GM03348 (cell line): ENCODE data around the gene SYP.
"Not testable (repeated sequence)": the region's sequence is repeated elsewhere in the genome, so short reads cannot be mapped to it uniquely, and the experiment has no call there.

ENCODE experiments used
- DNase-seq: peaks from one replicate; pipeline ENCODE4 v3.0.0; 2012; ENCODE audit warnings: low spot score

Gene SYP

DNA sequence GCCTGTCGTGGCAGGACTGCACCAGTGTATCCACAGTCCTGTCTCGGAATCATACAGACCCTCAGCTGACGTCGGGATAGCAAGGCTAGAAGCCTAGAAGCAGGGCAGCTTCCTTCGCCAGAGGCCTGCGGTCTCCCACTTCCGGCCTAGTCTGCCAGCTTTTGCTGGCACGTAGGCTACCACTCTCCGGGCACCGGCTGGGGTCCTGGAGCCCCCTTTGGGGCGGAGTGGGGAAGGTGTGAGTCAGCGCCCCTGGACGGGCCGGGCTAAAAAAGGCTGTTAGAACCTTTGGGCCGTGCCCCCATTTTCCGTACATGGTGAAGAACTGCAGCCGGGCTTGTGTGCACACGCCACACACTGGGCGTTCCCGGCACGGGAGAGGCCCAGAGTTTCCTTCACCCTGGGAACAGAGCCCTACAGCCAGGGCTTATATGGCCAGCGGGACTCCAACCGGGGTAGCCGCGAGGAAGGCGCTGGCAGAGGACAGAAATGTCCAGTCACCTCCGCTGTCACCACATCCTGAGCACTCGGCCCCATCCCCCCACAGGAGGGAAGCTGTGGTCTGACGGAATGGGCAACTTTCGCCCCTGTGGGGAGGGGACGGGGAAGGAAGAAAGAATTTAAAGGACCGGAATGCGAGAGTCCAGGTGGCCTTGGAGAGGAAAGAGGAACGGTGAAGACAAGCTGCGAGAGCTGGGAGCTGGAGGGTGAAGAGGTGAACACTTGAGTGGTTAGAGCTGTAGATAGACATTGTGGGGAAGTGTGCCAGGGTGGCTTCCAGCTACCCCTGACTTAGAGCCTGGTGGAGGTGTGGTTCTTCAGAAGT lies 32.9 kb downstream of the SYP start:
- no peak for DNase-seq

DNA sequence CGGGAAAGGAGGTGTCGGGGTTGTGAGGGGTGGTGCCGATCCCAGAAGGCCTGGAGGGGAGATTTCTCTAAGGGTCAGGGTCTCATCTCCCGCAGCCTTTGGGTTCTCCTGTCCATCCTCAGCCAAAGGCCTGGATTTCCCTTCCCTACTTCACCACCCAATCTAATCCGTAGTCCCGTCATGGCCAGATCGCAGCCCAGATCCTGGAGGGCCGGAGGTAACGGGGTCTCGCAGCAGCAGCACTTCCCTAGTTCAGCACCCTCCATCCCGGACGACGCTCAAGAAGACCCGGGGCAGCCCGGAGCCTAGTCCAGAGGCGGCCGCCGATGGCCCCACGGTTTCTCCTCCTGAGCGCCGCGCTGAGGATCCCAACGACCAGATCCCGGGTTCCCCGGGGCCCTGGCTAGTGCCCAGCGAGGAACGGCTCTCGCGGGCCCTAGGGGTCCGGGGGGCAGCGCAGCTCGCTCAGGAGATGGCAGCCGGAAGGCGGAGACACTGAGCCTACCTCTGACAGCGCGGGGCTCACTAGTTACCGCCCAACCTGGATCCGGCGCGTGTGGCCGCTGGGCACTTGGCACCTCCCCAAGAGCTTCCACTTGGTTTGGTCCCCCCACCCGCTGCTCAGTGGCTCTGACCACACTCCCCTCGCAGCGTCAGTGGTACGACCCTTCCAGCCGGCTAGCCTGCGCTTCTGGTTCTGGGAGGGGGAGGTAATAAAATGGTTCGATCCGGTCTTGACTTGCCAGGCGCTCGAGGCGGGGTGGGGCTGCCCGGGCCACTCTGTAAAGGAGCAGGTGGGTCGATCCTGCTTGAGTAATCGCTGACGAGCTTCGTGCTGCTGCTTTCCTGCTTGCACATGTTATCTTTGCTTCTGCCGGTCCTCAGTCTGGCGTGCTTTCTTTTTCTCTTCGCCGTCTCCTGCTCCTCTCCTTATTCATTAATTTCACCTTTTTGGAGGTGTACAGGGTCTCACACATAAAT lies 33.8 kb downstream of the SYP start:
- no peak for DNase-seq

GRCh38 chrX:49164589-49165360 lies 35.2 kb downstream of the SYP start:
- no peak for DNase-seq

- peak; percentile 87 for DNase-seq
These were observed 36.2 kb downstream of the SYP start for GRCh38 chrX:49163555-49164419.

DNA sequence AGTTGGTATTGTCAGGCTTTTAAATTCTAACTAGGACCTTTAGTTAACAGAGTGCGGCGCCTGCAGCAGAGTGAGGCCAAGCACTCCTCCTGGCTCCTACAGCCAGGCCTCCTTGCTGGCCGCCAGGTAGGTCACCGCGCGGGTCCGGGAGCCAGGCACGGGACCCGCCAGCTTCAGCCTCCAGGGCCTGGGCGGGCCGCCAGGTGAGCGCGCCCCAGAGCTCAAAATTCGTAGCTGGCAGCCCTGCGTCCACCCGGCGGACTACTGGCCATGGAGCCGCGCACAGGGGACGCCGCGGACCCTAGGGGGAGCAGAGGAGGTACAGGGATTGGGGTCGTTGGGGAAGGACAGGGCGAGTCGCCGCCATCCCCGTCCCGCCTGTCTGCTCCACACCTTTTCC lies 37.4 kb downstream of the SYP start, which contains the start of gene MAGIX:
MAGIX (plus strand) TSS at position 139 of the 400 bp plus-strand sequence; CDS start at position 271, 132 bp downstream.
- DNase-seq = no peak

- DNase-seq = no peak
These were observed 38.4 kb downstream of the SYP start for GRCh38 chrX:49161632-49162031.

DNA sequence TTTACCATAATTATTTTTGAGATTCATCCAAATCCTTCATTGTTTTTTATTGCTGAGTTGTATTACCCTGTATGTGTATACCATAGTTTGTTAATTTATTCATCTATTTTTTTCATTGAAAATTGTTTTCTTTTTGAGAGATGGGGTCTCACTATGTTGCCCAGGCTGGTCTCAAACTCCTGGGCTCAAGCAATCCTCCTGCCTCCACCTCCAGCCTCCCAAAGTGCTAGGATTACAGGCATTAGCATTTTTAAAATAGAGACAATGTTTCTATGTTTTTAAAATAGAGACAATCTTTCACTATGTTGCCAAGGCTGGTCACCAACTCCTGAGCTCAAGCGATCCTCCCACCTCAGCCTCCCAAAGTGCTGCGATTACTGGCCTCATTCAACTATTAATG lies 39.1 kb downstream of the SYP start:
- DNase-seq = no peak

- no peak for DNase-seq
These were observed 42.8 kb downstream of the SYP start for GRCh38 chrX:49157194-49157593.

- peak; percentile 93 for DNase-seq
These were observed 43.8 kb downstream of the SYP start for GRCh38 chrX:49155900-49156837.

DNA sequence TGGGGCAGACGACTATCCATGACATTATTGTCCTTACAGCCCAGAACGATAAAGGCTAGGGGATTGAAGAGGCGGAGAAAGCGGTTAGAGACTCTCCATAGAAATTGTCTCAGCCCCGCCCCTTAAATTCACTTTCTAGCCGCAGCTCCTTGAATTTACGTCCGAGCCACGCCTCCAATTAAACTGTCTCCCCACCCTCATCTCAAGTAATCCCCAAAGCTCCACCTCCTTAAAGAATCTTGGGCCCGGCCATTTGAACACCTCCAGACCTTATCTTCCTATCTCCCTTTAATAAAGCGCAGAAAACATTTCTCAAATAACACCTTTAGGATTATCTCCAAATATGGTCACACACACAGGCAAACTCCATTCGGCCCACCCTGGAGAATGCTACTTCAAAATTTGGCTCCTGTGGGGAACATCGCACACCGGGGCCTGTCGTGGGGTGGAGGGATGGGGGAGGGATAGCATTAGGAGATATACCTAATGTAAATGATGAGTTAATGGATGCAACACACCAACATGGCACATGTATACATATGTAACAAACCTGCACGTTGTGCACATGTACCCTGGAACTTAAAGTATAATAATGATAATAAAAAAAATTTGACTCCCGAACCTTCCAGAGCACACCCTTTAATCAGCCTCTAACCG lies 44.6 kb downstream of the SYP start:
- peak; percentile 73 for DNase-seq

DNA sequence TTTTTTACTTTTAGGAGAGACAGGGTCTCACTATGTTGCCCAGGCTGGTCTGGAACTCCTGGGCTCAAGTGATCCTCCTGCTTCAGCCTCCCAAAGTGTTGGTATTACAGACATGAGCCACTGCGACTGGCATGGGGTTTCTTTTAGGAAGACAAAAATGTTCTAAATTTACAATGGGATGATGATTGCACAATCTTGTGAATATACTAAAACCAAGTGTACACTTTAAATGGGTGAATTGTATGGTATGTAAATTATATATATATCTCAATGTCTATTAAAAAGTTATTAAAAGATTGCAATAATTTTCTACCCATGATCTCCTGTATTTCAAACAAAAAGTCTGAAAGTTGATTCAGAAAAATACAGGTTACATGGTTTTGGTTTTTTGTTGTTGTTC lies 46.5 kb downstream of the SYP start:
- DNase-seq = no peak

GRCh38 chrX:49149291-49149690 lies 50.7 kb downstream of the SYP start:
- DNase-seq = not testable (repeated sequence)

GRCh38 chrX:49148390-49149100 lies 51.4 kb downstream of the SYP start:
- not testable (repeated sequence) for DNase-seq

DNA sequence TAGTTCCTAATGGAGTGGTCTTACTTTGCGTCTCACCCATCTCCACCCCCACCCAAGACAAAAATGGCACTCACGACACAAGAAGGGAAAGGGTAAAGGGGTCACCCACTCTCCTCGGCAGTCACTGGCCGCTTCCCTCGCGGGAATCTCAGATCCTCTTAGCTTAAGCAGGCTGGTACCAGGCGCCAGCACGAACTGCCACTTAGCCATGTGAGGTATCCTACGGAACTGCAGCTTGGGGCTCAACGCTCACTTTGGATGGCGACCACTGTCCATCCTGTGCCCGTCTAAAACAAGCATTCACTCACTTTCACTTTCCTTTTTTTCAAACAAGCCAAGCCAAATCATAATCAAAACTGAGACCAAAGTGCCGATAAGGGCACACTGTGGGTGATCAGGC lies 52.1 kb downstream of the SYP start:
- DNase-seq = no peak

- no peak for DNase-seq
These were observed 52.7 kb downstream of the SYP start for GRCh38 chrX:49147282-49147681.

DNA sequence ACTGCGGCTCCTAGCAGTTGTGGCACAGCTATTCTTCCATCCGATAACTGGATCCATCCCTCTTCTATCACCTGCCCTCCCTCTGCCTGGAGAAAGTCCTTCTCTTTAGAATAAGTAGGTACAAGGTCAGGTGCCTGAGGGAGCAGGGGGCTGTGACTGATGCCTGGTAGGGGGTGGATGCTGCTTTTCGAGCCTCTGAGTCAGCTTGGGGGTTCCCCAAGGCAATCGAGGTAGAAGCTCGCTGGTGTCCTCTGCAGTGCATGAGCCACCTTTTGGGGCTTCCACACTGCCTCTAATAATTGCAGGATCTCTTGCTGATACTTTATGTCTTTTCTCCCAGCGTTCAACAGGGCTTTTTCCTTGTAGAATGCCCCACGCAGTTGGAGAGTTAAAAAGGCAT lies 56.8 kb downstream of the SYP start:
- DNase-seq = not testable (repeated sequence)

GRCh38 chrX:49142264-49142663 lies 57.7 kb downstream of the SYP start:
- DNase-seq = not testable (repeated sequence)

DNA sequence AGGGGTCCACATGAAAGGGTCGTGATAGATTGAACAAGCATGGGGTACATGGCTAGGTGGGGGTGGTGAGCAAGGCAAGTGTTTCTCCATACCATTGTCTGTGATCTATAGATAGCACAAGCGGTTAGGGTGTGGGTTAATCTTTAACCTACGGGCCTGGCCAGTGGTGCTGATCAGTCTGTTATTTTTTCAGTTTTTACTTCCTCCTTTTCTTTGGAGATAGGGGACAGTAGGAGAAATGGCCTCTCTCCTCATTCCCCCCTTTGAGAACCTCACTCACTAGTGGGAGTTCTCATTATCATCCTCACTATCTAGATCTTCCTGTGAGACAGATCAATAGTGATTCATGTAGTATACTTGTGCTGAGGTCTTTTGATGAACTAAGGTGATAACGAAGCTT lies 60.3 kb downstream of the SYP start:
- DNase-seq = no peak
